RWPE2 (cell line): ENCODE measurements around the gene MGAT3.

Experiments used
- ATAC-seq: fragments of 200-7000 bp; cut with Tn5 transposase; 3 replicates; pipeline ENCODE4 v1.9.1; 2021; ENCODE audit warnings: low read depth
- DNase-seq: peaks from one replicate; pipeline ENCODE4 v3.0.0-alpha.2; 2020; ENCODE audit warnings: low spot score
- H3K27ac ChIP-seq: fragments of 450-650 bp; 2 replicates; pipeline ENCODE4 v1.5.1; 2017; ENCODE audit warnings: mild to moderate bottlenecking; ENCODE audit not compliant: poor library complexity, severe bottlenecking
- H3K27me3 ChIP-seq: fragments of 250-450 bp; sonication (Bioruptor Pico); 2 replicates; pipeline ENCODE4 v1.5.1; 2021; ENCODE audit warnings: mild to moderate bottlenecking, moderate library complexity; ENCODE audit not compliant: insufficient read depth, poor library complexity, severe bottlenecking
- H3K36me3 ChIP-seq: fragments of 250-450 bp; sonication (Bioruptor Pico); 2 replicates; pipeline ENCODE4 v1.5.1; 2020; ENCODE audit warnings: low read depth, mild to moderate bottlenecking, moderate library complexity
- H3K4me1 ChIP-seq: fragments of 250-450 bp; sonication (Bioruptor Pico); 2 replicates; pipeline ENCODE4 v1.5.1; 2021; ENCODE audit warnings: mild to moderate bottlenecking, moderate library complexity; ENCODE audit not compliant: insufficient read depth, poor library complexity, severe bottlenecking
- H3K4me3 ChIP-seq: fragments of 250-450 bp; sonication (Bioruptor Pico); 2 replicates; pipeline ENCODE4 v1.5.1; 2021; ENCODE audit warnings: mild to moderate bottlenecking, moderate library complexity; ENCODE audit not compliant: severe bottlenecking
- H3K9me3 ChIP-seq: fragments of 250-450 bp; sonication (Bioruptor Pico); 2 replicates; pipeline ENCODE4 v1.5.1; 2021; ENCODE audit warnings: mild to moderate bottlenecking, moderate library complexity; ENCODE audit not compliant: severe bottlenecking
- CTCF ChIP-seq: fragments of 450-650 bp; IDR thresholded peaks from one replicate; pipeline ENCODE4 v1.5.1; 2017; ENCODE audit warnings: mild to moderate bottlenecking, moderate library complexity; ENCODE audit not compliant: poor library complexity, severe bottlenecking

The MGAT3 gene

GRCh38 chr22:39414377-39414776 is 42.4 kb upstream of the MGAT3 start:
- H3K4me1 ChIP-seq: no peaks in the 10 kb centered on the region
- no peak overlapping the region for H3K4me3 ChIP-seq
- no peak overlapping the region for H3K27ac ChIP-seq
- H3K27me3 ChIP-seq: no peaks in the 10 kb centered on the region
- ATAC-seq (no peak), DNase-seq (no peak)
- no peak for TF ChIP-seq CTCF
- H3K36me3 ChIP-seq: peaks cover 39% of the 10 kb centered on the region
- H3K9me3 ChIP-seq: no peaks in the 10 kb centered on the region

GRCh38 chr22:39414886-39415285 is 41.9 kb upstream of the MGAT3 start:
- ATAC-seq (no peak), DNase-seq (no peak)
- H3K27ac ChIP-seq: no peak overlapping the region
- no peaks in the 10 kb centered on the region for H3K4me1 ChIP-seq
- H3K9me3 ChIP-seq: no peaks in the 10 kb centered on the region
- no peak overlapping the region for H3K4me3 ChIP-seq
- no peaks in the 10 kb centered on the region for H3K27me3 ChIP-seq
- no peak for TF ChIP-seq CTCF
- H3K36me3 ChIP-seq: peaks cover 39% of the 10 kb centered on the region

- H3K27ac ChIP-seq: no peak overlapping the region
- no peak for DNase-seq
- no peaks in the 10 kb centered on the region for H3K27me3 ChIP-seq
- H3K4me1 ChIP-seq: no peaks in the 10 kb centered on the region
- no peaks in the 10 kb centered on the region for H3K9me3 ChIP-seq
- no peak for TF ChIP-seq CTCF
- ATAC-seq: no peak
- peaks cover 45% of the 10 kb centered on the region for H3K36me3 ChIP-seq
- no peak overlapping the region for H3K4me3 ChIP-seq
These were observed 41.3 kb upstream of the MGAT3 start for GRCh38 chr22:39415506-39415905.

GRCh38 chr22:39416319-39416718 is 40.5 kb upstream of the MGAT3 start:
- no peaks in the 10 kb centered on the region for H3K4me1 ChIP-seq
- peaks cover 48% of the 10 kb centered on the region for H3K36me3 ChIP-seq
- no peak for TF ChIP-seq CTCF
- H3K9me3 ChIP-seq: no peaks in the 10 kb centered on the region
- no peak overlapping the region for H3K27ac ChIP-seq
- no peaks in the 10 kb centered on the region for H3K27me3 ChIP-seq
- no peak for DNase-seq
- ATAC-seq: no peak
- H3K4me3 ChIP-seq: no peak overlapping the region

GRCh38 chr22:39417641-39418040 is 39.2 kb upstream of the MGAT3 start:
- H3K4me1 ChIP-seq: no peaks in the 10 kb centered on the region
- H3K27me3 ChIP-seq: no peaks in the 10 kb centered on the region
- DNase-seq: no peak
- H3K9me3 ChIP-seq: no peaks in the 10 kb centered on the region
- H3K36me3 ChIP-seq: peaks cover 55% of the 10 kb centered on the region
- H3K4me3 ChIP-seq: no peak overlapping the region
- ATAC-seq: no peak
- no peak for TF ChIP-seq CTCF
- H3K27ac ChIP-seq: no peak overlapping the region
